Measurements from ENCODE around the gene PTPRA. TPM values are rescaled to one million over a fixed set of nuclear protein-coding genes. Genes with fewer than 3 reads are reported as not detected.

Gene PTPRA
- total and polyA plus RNA-seq, 9 of the 15 experiments (the other 6 are each of a cell fraction or from before 2014, with no cell fraction given): 3.4 to 80.5 (median 28.0) TPM

DNA sequence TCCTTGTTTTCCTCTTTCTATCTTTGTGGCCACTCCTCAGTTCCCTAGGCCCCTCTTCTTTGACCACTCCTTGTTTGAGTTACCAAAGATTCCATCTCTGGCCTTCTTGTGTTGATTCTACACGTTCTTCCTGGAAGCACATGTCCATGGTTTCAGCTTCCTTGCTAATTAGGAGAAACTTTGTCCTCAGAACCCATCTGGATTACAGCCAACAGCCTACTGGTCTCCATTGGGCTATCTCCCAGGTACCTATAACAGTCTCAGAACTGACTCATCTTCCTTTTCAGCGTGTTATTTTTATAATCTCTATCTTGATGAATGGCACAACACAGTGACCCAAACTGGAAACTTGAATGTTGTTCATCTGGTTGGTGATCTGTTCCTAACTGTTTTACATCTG, 17.5 kb downstream of the PTPRA start (continued):
- TF ChIP-seq, protein P1, sequence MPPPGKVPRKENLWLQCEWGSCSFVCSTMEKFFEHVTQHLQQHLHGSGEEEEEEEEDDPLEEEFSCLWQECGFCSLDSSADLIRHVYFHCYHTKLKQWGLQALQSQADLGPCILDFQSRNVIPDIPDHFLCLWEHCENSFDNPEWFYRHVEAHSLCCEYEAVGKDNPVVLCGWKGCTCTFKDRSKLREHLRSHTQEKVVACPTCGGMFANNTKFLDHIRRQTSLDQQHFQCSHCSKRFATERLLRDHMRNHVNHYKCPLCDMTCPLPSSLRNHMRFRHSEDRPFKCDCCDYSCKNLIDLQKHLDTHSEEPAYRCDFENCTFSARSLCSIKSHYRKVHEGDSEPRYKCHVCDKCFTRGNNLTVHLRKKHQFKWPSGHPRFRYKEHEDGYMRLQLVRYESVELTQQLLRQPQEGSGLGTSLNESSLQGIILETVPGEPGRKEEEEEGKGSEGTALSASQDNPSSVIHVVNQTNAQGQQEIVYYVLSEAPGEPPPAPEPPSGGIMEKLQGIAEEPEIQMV (tag; conservative IDR thresholded peaks at IDR 0.05; ENCODE audit: low read depth): no peak
- TF ChIP-seq KAT2B (IDR thresholded peaks at IDR 0.05; ENCODE audit: low read depth, low read length): no peak
- no peak for TF ChIP-seq PCBP2 (IDR thresholded peaks at IDR 0.05; ENCODE audit: low read depth, low read length, poor library complexity, severe bottlenecking)
- peak; percentile 61; the same call in 1 of the 2 replicates for TF ChIP-seq ATF3 (IDR thresholded peaks at IDR 0.05)
- TF ChIP-seq ATF3 (CRISPR knock-in tag; conservative IDR thresholded peaks at IDR 0.05): no peak
- TF ChIP-seq CREB5 (CRISPR knock-in tag; IDR thresholded peaks at IDR 0.05): no peak
- no peak for TF ChIP-seq CHD1 (IDR thresholded peaks at IDR 0.05; ENCODE audit: low read length)
- TF ChIP-seq DACH1 (IDR thresholded peaks at IDR 0.05; ENCODE audit: partially characterized antibody): no peak
- TF ChIP-seq FOXK2 (conservative IDR thresholded peaks at IDR 0.05 in 1 of 2, IDR thresholded peaks at IDR 0.05 in 1 of 2; ENCODE audit: low read depth in 2 of 2): peak; percentile 64 to 81
- TF ChIP-seq ZBTB2 (IDR thresholded peaks at IDR 0.05): no peak; the same call in 1 of the 2 replicates
- no peak for TF ChIP-seq BRF1 (IDR thresholded peaks at IDR 0.05; ENCODE audit: borderline replicate concordance, extremely low read depth, insufficient read length)
- TF ChIP-seq RFX1 (IDR thresholded peaks at IDR 0.05): peak; percentile 8; the same call in 1 of the 2 replicates
- TF ChIP-seq, protein P2, sequence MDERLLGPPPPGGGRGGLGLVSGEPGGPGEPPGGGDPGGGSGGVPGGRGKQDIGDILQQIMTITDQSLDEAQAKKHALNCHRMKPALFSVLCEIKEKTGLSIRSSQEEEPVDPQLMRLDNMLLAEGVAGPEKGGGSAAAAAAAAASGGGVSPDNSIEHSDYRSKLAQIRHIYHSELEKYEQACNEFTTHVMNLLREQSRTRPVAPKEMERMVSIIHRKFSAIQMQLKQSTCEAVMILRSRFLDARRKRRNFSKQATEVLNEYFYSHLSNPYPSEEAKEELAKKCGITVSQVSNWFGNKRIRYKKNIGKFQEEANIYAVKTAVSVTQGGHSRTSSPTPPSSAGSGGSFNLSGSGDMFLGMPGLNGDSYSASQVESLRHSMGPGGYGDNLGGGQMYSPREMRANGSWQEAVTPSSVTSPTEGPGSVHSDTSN (CRISPR knock-in tag; IDR thresholded peaks at IDR 0.05; ENCODE audit: low read depth): no peak
- TF ChIP-seq, protein P2 (tag; conservative IDR thresholded peaks at IDR 0.05; ENCODE audit: low read depth): no peak
- no peak for TF ChIP-seq ZZZ3 (IDR thresholded peaks at IDR 0.05)
- no peak for TF ChIP-seq NFRKB (IDR thresholded peaks at IDR 0.05; ENCODE audit: low read depth)
- no peak for TF ChIP-seq ZSCAN32 (CRISPR knock-in tag; IDR thresholded peaks at IDR 0.05)
- no peak for TF ChIP-seq ZNF696 (CRISPR knock-in tag; conservative IDR thresholded peaks at IDR 0.05)
- TF ChIP-seq, protein P3, sequence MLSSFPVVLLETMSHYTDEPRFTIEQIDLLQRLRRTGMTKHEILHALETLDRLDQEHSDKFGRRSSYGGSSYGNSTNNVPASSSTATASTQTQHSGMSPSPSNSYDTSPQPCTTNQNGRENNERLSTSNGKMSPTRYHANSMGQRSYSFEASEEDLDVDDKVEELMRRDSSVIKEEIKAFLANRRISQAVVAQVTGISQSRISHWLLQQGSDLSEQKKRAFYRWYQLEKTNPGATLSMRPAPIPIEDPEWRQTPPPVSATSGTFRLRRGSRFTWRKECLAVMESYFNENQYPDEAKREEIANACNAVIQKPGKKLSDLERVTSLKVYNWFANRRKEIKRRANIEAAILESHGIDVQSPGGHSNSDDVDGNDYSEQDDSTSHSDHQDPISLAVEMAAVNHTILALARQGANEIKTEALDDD (IDR thresholded peaks at IDR 0.05): no peak
- peak; percentile 44 for TF ChIP-seq MEIS2 (IDR thresholded peaks at IDR 0.05; ENCODE audit: partially characterized antibody)

Data from K562 (cell line).